GM19397 (cell line): ENCODE data around the gene CD1E.
"Not testable (repeated sequence)": the region's sequence is repeated elsewhere in the genome, so short reads cannot be mapped to it uniquely, and the experiment has no call there.

Experiments used
- ATAC-seq: cut with Tn5 transposase; IDR thresholded peaks from one replicate; pipeline ENCODE4 v1.9.1; 2021; ENCODE audit warnings: mild to moderate bottlenecking, moderate library complexity; ENCODE audit not compliant: unreplicated experiment

Gene CD1E

DNA sequence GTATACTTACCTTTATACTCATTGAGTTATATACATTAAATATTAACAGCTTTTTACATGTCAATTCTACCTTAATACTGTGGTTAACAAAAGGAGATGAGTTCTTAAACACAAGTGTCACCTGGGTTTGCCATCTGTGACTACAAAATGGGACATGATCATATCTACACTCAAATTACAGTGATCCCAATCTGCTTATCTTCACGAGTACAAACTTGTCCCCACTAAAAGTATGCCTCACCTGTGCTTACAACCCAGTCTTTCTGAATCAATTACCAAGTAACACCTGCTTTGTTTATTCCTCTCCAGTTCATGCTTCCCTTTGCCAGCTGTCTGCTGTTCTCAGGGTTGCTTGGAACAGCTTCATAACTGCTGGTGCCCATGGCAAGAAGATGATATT lies 8.8 kb downstream of the CD1E start:
- ATAC-seq, result no peak

DNA sequence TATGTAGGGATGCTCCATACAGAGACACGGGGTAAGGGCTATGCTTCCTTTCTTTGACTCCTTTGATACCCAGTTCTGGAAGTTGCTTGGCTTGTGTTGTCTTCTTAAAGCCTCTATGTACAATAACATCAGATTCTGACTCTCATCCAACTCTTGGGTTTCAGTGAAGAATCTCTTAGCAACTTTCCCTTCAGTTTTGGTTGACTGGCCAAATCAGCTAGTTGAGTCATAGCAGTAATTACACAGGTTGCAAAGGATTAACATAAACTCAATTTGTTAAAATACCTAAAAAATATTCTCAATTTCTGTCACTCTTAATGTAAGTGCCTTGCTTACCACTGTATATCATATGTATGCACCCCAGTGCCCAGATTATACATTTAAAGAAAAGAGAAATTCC lies 9.2 kb downstream of the CD1E start:
- ATAC-seq, result no peak

DNA sequence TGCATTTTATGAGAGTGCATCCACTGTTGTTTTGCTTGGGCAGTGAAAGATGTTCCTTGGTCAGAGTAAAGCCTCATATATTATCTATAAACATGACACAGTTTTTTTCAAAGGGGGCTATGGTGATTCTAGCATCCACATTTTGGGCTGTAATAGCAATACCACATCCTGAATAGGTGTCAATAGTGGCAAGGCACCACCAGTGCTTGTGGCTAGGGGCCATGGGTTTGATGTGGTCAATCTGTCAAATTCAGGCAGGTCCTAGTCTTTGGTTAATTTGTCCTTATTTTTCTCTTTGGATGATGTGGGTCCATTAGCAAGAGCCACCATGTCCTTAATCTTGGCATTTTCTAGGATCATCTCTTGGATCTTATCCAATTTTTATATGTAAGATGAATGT lies 13.1 kb downstream of the CD1E start:
- ATAC-seq, result no peak

DNA sequence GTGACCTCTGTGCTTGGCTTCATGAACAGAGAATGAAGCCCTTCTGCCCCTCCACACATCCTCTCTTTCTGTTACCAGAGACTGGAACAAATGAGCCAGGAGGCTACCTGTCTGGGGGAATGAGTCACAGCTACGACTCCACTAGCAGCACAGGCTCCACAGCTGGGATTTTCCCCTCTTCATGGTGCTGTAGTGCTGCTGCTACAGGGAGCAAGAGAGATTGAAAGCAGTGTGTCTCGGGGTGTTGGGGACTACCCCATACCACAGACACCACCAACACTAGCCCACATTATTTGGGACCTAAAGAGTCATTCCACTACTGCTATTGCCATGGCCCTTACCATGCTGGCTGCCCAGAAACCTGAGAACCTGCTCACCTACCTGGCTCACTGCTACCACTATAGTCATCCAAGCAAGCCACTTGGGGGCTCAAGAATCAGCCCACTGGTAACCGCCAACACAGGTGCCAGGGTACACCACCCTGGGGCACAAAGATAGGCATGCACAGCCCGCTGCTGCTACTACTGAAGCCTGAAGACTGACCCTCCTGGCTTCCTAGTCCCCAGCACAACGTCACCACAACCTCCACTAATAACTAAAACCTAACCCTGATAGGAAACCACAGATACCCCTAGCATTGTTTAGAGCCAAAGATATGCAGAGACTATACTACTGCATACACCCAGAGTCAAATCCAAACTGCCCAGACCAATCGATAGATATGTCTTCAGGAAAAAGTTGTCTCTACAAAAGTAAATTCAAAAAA lies 17.7 kb downstream of the CD1E start:
- peak; percentile 94 for ATAC-seq

DNA sequence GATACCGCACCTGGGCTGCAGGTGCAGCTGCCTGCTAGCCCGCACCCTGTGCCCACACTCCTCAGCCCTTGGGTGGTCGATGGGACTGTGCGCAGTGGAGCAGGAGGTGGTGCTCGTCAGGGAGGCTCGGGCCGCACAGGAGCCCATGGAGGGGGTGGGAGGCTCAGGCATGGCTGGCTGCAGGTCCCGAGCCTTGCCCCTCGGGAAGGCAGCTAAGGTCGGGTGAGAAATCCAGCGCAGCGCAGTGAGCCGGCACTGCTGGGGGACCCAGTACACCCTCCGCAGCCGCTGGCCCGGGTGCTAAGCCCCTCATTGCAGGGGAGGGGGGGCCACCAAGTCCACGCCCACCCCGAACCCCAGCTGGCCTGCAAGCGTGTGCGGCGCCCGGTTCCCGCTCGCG lies 20.4 kb downstream of the CD1E start:
- not testable (repeated sequence) for ATAC-seq

- ATAC-seq, result no peak
Measured at GRCh38 chr1:158374860-158375259, 21.2 kb downstream of the CD1E start.

GRCh38 chr1:158390331-158390730 lies 36.6 kb downstream of the CD1E start:
- no peak for ATAC-seq

DNA sequence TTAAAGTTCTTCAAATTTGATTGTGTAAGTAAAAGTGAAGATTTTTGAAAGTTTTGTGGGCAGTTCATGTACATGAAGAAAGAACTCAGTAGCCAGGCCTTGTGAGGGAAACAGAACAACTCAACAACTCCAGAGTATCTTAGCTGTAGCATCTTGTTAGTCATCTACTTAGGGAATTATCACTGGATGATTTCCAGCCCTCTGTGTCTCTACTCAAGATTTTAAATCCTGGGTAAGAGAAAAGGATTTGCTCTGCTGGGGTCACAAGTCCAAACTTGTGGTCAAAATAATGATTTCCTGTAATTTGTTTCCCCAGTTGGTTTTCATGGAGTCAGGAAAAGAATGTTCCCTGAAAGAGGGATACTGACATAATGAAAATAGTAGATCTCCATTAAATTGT lies 37.4 kb downstream of the CD1E start:
- ATAC-seq, result no peak

DNA sequence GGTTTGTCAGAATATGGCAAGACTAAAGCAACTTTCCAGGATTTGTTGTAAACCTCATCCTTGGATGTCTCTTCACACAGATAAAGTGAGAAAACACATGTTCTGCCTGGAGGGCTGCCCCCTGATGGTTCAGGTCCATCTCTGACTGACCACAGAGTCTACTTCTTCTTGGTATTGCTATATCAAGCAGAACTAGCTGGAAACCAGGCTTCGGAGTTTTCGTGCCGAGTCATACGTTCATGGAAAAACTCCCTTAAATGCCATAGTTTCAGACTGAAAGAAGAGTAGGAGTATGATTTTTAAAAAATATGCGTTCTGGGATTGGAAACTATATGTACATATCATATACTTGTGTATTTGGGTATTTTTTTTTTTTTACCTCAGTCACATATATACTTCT lies 39.8 kb downstream of the CD1E start:
- no peak for ATAC-seq

DNA sequence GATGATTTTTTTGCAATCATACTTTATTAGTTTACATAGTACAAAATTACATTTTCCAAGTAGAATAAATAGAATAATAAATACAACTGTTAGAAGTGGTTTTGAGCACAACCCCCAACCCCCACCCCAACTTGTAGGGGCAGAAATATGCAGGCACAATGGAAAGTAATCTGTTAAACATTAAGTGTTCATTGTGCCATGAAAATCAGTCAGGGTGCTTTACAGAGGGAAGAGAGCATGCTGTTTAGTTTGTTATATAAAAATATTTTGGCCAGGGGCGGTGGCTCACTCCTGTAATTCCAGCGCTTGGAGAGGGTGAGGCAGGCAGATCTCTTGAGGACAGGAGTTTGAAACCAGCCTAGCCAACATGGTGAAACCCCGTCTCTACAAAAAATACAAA lies 43.0 kb downstream of the CD1E start:
- no peak for ATAC-seq

GRCh38 chr1:158398818-158399514 lies 45.3 kb downstream of the CD1E start, which contains the start of gene OR10T2:
Gene OR10T2, minus strand, starts transcription at chr1:158399466. Its CDS starts 0 bp downstream, at chr1:158399466.
- no peak for ATAC-seq

- no peak for ATAC-seq
Measured at GRCh38 chr1:158400871-158401270, 47.2 kb downstream of the CD1E start.

GRCh38 chr1:158407092-158407491 lies 53.4 kb downstream of the CD1E start:
- no peak for ATAC-seq
